Measurements from ENCODE around the gene PIN1.
"Not testable (repeated sequence)": the region's sequence is repeated elsewhere in the genome, so short reads cannot be mapped to it uniquely, and the experiment has no call there.

Gene PIN1

GRCh38 chr19:9834726-9835506 lies at the start of gene PIN1:
TSS of gene PIN1 (plus strand) at chr19:9835318. CDS start at chr19:9835345, 27 bp downstream.
- DNase-seq (ENCODE audit: low read depth in 1 of 2, low spot score in 1 of 2), result peak; percentile 98

- DNase-seq (ENCODE audit: low read depth in 1 of 2, low spot score in 1 of 2), result peak; percentile 93 to 96
Observed at GRCh38 chr19:9785367-9786331, 49.5 kb upstream of the PIN1 start.

DNA sequence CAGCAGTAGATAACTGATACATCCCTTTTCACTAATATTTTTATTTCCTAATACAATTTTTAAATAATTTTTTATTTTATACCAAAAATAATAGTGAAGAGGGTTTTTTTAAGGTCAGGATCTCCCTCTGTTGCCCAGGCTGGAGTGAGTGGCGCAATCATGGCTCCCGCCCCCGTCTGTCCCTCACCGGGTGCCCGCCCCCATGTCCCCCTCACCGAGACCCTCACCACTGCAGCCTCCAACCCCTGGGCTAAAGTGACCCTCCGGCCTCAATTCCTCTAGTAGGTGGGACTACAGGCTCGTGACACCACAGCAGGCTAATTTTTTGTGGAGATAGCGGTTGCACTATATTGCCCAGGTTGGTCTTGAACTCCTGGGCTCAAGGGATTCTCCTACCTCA lies 48.8 kb upstream of the PIN1 start:
- no peak for DNase-seq (ENCODE audit: low read depth in 1 of 2, low spot score in 1 of 2)

GRCh38 chr19:9786819-9787218 lies 48.3 kb upstream of the PIN1 start:
- DNase-seq (ENCODE audit: low read depth in 1 of 2, low spot score in 1 of 2), result no peak

GRCh38 chr19:9788604-9789003 lies 46.5 kb upstream of the PIN1 start:
- DNase-seq (ENCODE audit: low read depth in 1 of 2, low spot score in 1 of 2), result not testable (repeated sequence)

DNA sequence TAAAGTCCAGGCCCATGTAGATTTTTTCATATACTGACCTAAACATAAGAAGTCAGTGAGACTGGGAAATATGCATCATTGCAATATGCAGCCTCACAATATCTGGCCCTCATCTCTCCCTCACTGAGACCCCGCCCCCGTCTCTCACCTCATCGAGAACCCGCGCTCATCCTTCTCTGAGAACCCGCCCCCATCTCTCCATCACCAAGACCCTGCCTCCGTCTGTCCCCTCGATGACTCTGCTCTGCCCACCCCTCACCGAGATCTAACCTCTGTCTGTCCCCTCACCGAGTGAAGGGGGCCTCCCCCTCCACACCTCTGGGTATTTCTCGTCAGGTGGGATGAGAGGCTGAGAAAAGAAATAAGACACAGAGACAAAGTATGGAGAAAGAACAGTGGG lies 46.1 kb upstream of the PIN1 start:
- no peak for DNase-seq (ENCODE audit: low read depth in 1 of 2, low spot score in 1 of 2)

DNA sequence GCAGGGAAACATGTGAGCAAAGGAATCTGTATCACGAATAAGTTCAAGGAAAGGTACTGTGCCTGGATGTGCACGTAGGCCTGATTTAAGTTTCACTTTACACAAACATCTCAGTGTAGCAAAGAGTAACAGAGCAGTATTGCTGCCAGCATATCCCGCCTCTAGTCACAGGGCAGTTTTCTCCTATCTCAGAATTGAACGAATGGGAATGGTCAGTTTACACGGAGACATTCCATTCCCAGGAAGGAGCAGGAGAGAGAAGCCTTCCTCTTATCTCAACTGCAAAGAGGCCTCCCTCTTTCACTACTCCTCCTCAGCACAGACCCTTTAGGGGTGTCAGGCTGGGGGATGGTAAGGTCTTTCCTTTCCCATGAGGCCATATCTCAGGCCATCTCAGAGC lies 45.5 kb upstream of the PIN1 start:
- DNase-seq (ENCODE audit: low read depth in 1 of 2, low spot score in 1 of 2), result not testable (repeated sequence)

- DNase-seq (ENCODE audit: low read depth in 1 of 2, low spot score in 1 of 2), result not testable (repeated sequence)
Observed at GRCh38 chr19:9791073-9791367, 44.1 kb upstream of the PIN1 start.

DNA sequence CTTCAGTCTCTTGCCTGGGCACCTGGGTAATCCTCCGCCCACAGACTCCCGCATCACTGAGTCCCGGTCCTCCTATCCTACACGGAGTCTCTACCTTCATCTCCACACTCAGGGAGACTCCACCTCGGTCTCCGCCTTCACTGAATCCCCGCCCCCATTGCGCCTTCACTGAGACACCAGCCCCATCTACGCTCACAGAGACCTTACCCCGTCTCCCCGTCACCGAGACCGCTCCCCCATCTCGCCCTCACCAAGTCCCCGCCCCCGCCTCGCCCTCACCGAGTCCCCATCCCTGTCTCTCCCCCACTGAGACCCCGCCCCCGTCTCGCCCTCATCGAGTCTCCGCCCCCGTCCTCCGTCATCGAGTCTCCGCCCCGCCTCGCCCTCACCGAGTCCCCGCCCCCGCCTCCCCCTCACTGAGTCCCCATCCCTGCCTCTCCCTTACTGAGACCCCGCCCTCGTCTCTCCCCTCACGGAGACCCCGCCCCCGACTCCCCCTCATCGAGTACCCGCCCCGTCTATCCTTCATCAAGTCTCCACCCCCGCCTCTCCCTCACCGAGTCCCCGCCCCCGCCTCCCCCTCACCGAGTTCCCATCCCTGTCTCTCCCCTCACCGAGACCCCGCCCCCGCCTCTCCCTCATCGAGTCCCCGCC lies 43.4 kb upstream of the PIN1 start:
- DNase-seq (ENCODE audit: low read depth in 1 of 2, low spot score in 1 of 2), result peak; percentile 86 to 91

DNA sequence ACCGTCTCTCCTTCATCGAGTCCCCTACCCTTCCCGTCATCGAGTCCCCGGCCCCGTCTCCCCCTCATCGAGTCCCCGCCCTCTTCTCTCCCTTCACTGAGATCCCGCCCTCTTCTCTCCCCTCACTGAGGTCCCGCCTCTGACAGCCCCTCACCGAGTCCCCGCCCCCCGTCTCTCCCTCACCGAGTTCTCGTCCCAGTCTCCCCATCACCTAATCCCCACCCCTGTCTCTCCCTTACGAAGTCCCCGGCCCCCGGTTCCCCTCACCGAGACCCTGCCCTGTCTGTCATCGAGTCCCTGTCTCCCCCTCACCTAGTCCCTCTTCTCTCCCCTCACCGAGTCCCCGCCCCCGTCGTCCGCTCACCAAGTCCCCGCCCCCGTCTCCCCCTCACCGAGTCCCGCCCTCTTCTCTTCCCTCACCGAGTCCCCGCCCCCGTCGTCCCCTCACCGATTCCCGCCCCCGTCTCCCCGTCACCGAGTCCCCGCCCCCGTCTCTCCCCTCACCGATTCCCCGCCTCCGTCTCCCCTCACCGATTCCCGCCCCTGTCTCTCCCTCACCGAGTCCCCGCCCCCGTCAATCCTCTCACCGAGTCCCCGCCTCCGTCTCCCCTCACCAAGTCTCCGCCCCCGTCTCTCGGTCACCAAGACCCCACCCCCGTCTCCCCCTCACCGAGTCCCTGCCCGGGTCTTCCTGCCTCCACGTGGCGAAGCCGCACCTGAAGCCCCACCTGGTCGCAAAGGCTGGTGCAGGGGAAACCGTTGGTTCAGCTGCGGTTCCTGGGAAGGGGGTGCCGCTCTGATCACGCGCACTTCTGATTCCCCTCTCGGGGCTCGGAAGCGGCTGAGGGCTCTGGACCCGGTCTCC lies 42.7 kb upstream of the PIN1 start:
- peak; percentile 82 to 84 for DNase-seq (ENCODE audit: low read depth in 1 of 2, low spot score in 1 of 2)

DNA sequence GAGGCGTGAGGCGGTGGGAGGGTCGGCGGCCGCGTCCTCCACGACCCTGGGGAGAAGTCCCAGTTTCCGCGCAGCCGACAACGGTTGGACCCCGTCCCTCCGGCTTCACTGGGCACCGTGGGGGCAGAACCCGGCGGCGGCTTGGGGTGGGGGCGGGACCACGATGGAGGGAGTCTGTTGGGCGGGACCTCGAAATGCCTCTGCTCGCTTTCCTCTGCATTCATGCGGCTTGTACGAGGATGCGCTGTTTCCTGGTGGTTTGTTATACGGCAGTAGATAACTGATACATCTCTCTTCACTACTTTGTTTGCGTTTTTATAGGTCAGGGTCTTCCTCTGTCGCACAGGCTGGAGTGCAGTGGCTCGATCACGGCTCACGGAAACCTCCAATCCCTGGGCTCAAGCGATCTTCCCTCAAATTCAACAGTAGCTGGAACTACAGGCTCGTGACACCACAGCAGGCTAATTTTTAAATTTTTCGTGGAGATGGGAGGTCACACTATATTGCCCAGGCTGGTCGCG lies 42.0 kb upstream of the PIN1 start:
- DNase-seq (ENCODE audit: low read depth in 1 of 2, low spot score in 1 of 2), result peak; percentile 29 to 45

- DNase-seq (ENCODE audit: low read depth in 1 of 2, low spot score in 1 of 2), result peak; percentile 62 to 67
Observed at GRCh38 chr19:9796113-9796773, 38.9 kb upstream of the PIN1 start.

DNA sequence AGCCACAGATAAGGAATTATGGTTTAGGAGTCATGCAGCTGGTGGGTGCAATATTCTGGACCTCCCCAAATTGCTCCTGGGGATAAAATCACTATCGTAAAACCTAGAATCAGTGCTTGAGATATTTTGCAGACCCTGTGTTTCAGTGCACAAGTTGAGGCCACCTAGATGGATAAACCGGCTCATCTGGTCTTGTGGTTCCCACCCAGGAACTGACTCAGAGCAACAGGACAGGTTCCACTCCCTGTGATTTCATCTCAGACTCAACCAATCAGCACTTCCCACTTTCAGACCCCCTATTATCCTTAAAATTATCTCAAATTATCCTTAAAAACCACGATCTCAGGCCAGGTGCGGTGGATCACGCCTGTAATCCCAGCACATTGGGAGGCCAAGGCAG lies 37.2 kb upstream of the PIN1 start:
- no peak for DNase-seq (ENCODE audit: low read depth in 1 of 2, low spot score in 1 of 2)

- DNase-seq (ENCODE audit: low read depth in 1 of 2, low spot score in 1 of 2), result no peak
Observed at GRCh38 chr19:9799162-9799561, 36.0 kb upstream of the PIN1 start.

DNA sequence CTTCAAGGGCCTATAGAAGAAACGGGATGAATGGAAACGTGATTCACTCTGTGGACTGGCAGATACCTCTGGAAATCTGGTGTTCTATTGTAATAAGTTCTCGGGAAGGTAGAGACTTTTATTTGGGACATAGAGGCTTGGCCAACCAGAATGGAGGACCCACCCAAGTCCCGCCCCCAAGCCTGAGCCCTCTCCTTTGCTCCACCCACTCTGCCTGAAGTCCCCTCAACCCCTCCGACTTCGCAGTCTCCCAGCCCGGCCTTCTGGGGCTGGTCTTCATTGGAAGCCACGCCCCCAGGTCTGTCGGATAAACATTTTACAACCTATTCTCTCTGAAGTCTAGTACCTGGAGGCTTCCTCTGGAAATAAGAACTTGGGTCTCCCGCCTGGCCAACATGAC lies 33.1 kb upstream of the PIN1 start:
- no peak for DNase-seq (ENCODE audit: low read depth in 1 of 2, low spot score in 1 of 2)

- DNase-seq (ENCODE audit: low read depth in 1 of 2, low spot score in 1 of 2), result no peak
Observed at GRCh38 chr19:9806803-9807202, 28.3 kb upstream of the PIN1 start.

GRCh38 chr19:9808855-9809824 lies 26.0 kb upstream of the PIN1 start:
- DNase-seq (ENCODE audit: low read depth in 1 of 2, low spot score in 1 of 2), result no peak

- no peak for DNase-seq (ENCODE audit: low read depth in 1 of 2, low spot score in 1 of 2)
Observed at GRCh38 chr19:9811139-9811538, 24.0 kb upstream of the PIN1 start.

DNA sequence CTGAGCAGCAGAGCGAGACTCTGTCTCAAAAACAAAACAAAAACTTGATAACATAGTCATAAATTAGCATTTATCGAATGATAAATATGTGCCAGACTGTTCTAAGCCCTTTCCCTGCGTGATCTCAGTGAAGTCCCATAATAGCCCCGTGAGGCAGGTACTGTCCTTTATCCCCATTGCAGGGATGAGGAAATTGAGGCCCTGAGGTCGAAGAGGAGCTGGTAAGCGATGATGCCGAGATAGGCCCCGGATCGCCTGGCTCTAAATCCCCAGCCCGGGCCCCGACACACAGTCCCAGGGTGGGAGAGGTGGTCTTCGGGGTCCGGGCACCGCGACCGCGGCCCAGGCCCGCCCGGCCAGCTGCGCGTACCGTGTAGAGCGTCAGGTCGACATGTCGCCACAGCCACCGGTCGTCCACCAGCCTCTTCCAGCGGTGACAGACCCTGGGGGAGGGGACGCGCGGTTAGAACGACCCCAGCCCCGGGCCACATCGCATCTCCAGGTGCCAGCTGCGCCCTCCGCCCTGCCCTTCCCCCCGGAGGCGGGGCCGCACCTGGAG lies 16.9 kb upstream of the PIN1 start:
- DNase-seq (ENCODE audit: low read depth in 1 of 2, low spot score in 1 of 2), result no peak
